Activated T-helper 1 cell treated with Interleukin-2 at 50 U/mL for 16 hours (primary cell): ENCODE results near the gene CEP112.
"Not testable (repeated sequence)": the region's sequence is repeated elsewhere in the genome, so short reads cannot be mapped to it uniquely, and the experiment has no call there.

ENCODE experiments used
- DNase-seq: peaks from one replicate; pipeline ENCODE4 v3.0.0-alpha.2; 2020; ENCODE audit warnings: low read depth

Gene CEP112

GRCh38 chr17:66155055-66155454, 36.9 kb downstream of the CEP112 start:
- not testable (repeated sequence) for DNase-seq

- no peak for DNase-seq
Observed at GRCh38 chr17:66152756-66153155, 39.2 kb downstream of the CEP112 start.

- no peak for DNase-seq
Observed at GRCh38 chr17:66150708-66151107, 41.2 kb downstream of the CEP112 start.

- no peak for DNase-seq
Observed at GRCh38 chr17:66149562-66149961, 42.4 kb downstream of the CEP112 start.

GRCh38 chr17:66146394-66146793, 45.5 kb downstream of the CEP112 start:
- no peak for DNase-seq

GRCh38 chr17:66143657-66144282, 48.2 kb downstream of the CEP112 start:
- no peak for DNase-seq

GRCh38 chr17:66142428-66142827, 49.5 kb downstream of the CEP112 start:
- DNase-seq: no peak

GRCh38 chr17:66138120-66138519, 53.8 kb downstream of the CEP112 start:
- DNase-seq: no peak

- no peak for DNase-seq
Observed at GRCh38 chr17:66135896-66136295, 56.0 kb downstream of the CEP112 start.

GRCh38 chr17:66135219-66135618, 56.7 kb downstream of the CEP112 start:
- DNase-seq: no peak

GRCh38 chr17:66129759-66130158, 62.2 kb downstream of the CEP112 start:
- DNase-seq: no peak

- DNase-seq: no peak
Observed at GRCh38 chr17:66126231-66126630, 65.7 kb downstream of the CEP112 start.

GRCh38 chr17:66123163-66123562, 68.8 kb downstream of the CEP112 start:
- DNase-seq: no peak

GRCh38 chr17:66115246-66115645, 76.7 kb downstream of the CEP112 start:
- DNase-seq: no peak

- no peak for DNase-seq
Observed at GRCh38 chr17:66114609-66115008, 77.3 kb downstream of the CEP112 start.

- no peak for DNase-seq
Observed at GRCh38 chr17:66107731-66108130, 84.2 kb downstream of the CEP112 start.

- DNase-seq: no peak
Observed at GRCh38 chr17:66098040-66098439, 93.9 kb downstream of the CEP112 start.

GRCh38 chr17:66094727-66095126, 97.2 kb downstream of the CEP112 start:
- no peak for DNase-seq

GRCh38 chr17:66091445-66092080, 100.4 kb downstream of the CEP112 start:
- DNase-seq: no peak

GRCh38 chr17:66089764-66090163, 102.2 kb downstream of the CEP112 start:
- DNase-seq: no peak

GRCh38 chr17:66088173-66088572, 103.8 kb downstream of the CEP112 start:
- no peak for DNase-seq

GRCh38 chr17:66087073-66087472, 104.9 kb downstream of the CEP112 start:
- DNase-seq: no peak

- DNase-seq: no peak
Observed at GRCh38 chr17:66085221-66085620, 106.7 kb downstream of the CEP112 start.

GRCh38 chr17:66080670-66081069, 111.3 kb downstream of the CEP112 start:
- DNase-seq: not testable (repeated sequence)
